GM12865 (cell line): ENCODE data around the gene UBL3.
A peak's percentile ranks its signal among the peaks of the same experiment; 100 is the strongest.

Experiments
- DNase-seq: peaks from one replicate; pipeline ENCODE4 v3.0.0; 2010; ENCODE audit warnings: low read depth
- H3K4me3 ChIP-seq: 2 replicates; pipeline ENCODE4 v1.5.1; 2011; ENCODE audit warnings: mild to moderate bottlenecking, low read depth, low read length, control low read depth
- TF ChIP-seq, protein P1 (sequence below): IDR thresholded peaks from 2 replicates; pipeline ENCODE4 v1.5.1; 2011; ENCODE audit warnings: low read length, control low read depth, low read depth, inconsistent platforms; ENCODE audit not compliant: insufficient read depth; ENCODE audit errors: missing control alignments

Gene UBL3

GRCh38 chr13:29730253-29730652 is 120.2 kb downstream of the UBL3 start:
- TF ChIP-seq, protein P1, sequence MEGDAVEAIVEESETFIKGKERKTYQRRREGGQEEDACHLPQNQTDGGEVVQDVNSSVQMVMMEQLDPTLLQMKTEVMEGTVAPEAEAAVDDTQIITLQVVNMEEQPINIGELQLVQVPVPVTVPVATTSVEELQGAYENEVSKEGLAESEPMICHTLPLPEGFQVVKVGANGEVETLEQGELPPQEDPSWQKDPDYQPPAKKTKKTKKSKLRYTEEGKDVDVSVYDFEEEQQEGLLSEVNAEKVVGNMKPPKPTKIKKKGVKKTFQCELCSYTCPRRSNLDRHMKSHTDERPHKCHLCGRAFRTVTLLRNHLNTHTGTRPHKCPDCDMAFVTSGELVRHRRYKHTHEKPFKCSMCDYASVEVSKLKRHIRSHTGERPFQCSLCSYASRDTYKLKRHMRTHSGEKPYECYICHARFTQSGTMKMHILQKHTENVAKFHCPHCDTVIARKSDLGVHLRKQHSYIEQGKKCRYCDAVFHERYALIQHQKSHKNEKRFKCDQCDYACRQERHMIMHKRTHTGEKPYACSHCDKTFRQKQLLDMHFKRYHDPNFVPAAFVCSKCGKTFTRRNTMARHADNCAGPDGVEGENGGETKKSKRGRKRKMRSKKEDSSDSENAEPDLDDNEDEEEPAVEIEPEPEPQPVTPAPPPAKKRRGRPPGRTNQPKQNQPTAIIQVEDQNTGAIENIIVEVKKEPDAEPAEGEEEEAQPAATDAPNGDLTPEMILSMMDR: no peak
- no peak for DNase-seq

GRCh38 chr13:29722415-29722814 is 128.0 kb downstream of the UBL3 start:
- no peak for DNase-seq
- no peak overlapping the region for H3K4me3 ChIP-seq
- TF ChIP-seq, protein P1: no peak

More at GRCh38 chr13:29730253-29730652, 120.2 kb downstream of the UBL3 start:
- no peak overlapping the region for H3K4me3 ChIP-seq

DNA sequence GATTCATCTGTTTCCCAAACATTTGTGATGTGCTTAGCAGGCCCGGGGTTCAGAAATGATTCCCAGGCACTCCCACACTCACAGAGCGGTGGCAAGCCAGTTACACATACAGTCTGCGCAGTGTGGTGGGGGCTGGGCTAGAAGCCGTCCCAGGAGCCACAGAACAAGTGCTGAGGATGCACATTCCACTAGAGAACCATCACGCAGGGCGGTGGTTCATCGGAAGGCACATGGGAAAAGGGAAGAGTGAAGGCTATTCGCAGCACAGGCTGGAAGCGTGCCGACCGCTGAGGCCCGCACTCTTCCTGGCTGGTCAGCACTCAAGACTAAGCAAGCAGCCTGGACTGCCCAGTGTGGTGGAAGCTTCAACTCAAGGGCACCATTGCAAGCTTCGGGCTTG is 128.7 kb downstream of the UBL3 start:
- TF ChIP-seq, protein P1: no peak
- no peak for DNase-seq
- no peak overlapping the region for H3K4me3 ChIP-seq

GRCh38 chr13:29718694-29719093 is 131.7 kb downstream of the UBL3 start:
- TF ChIP-seq, protein P1: no peak
- H3K4me3 ChIP-seq: no peak overlapping the region
- DNase-seq: no peak

GRCh38 chr13:29716493-29716892 is 133.9 kb downstream of the UBL3 start:
- TF ChIP-seq, protein P1: no peak
- DNase-seq: peak; percentile 34
- H3K4me3 ChIP-seq: no peak overlapping the region
